Measurements from ENCODE around the gene DIAPH3.

- TF ChIP-seq CTCF (IDR thresholded peaks at IDR 0.05): no peak
- TF ChIP-seq EP300 (IDR thresholded peaks at IDR 0.05): no peak
Measured at GRCh38 chr13:59789558-59789957, 374.2 kb downstream of the DIAPH3 start.
